ENCODE results near the gene SF1.

GRCh38 chr11:64762674-64763525, 15.4 kb downstream of the SF1 start:
- TF ChIP-seq SP1 (IDR thresholded peaks at IDR 0.05) (no peak), BHLHE40 (IDR thresholded peaks at IDR 0.05; ENCODE audit: borderline replicate concordance) (no peak), FOXM1 (IDR thresholded peaks at IDR 0.05; ENCODE audit: borderline replicate concordance) (no peak), LEF1 (IDR thresholded peaks at IDR 0.05; ENCODE audit: borderline replicate concordance) (no peak), CTBP1 (IDR thresholded peaks at IDR 0.05; ENCODE audit: borderline replicate concordance) (no peak), L3MBTL2 (conservative IDR thresholded peaks at IDR 0.05) (no peak)
